KOPT-K1 (cell line): Measurements from ENCODE around the gene IGF1R.

Experiments used
- H3K27ac ChIP-seq: fragments of 200-600 bp; sonication (generic); 2 replicates; pipeline ENCODE4 v1.5.1; 2016; ENCODE audit warnings: antibody characterized with exemption, mild to moderate bottlenecking, low read depth, low read length; ENCODE audit not compliant: poor library complexity, severe bottlenecking
- H3K36me3 ChIP-seq: fragments of 200-600 bp; sonication (generic); 2 replicates; pipeline ENCODE4 v1.5.1; 2017; ENCODE audit warnings: antibody characterized with exemption, mild to moderate bottlenecking, low read length, moderate library complexity; ENCODE audit not compliant: insufficient read depth
- H3K9me3 ChIP-seq: fragments of 200-600 bp; sonication (generic); 2 replicates; pipeline ENCODE4 v1.5.1; 2017; ENCODE audit warnings: antibody characterized with exemption, low read length, mild to moderate bottlenecking; ENCODE audit not compliant: insufficient read depth, poor library complexity, severe bottlenecking

Gene IGF1R

DNA sequence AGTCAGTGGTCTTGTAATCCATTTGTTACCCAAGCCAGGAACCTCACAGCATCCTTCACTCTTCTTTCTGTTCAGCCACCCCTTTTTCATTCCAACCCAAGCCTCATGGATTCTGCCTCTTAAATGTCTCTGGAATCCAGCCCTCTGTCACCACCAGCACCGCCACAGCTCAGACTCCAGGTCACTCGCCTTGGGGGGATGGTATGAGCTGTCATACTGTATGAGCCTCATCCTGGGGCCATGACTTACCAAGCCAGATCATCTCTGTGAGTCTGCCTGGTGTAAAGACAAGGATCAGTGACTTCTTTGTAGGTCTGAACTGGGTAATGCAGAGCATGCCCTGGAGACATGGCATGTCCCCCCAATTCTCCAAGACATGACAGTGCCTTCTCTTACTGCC is 279.7 kb downstream of the IGF1R start:
- no peaks in the 10 kb centered on the region for H3K36me3 ChIP-seq

DNA sequence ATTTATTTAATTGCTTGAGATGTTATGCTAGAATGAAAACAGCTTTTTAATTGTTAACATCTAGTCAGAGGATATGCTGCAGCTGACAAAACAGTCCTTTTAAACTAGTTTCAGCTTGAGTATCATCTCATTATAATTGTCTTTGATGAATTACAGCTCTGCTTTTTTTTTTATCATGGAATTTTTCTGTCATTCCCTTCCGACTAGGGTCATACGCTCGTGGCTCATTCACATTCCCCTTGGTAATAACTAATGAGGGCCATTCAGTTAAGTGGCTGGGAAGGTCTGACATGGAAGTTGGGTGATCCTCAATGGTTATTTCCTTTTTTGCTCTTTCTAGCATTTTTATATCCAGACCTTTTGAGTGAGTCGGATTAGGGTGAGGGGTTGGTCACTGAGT is 282.2 kb downstream of the IGF1R start:
- Histone ChIP-seq H3K27ac (no peak overlapping the region), H3K9me3 (no peaks in the 10 kb centered on the region), H3K36me3 (no peaks in the 10 kb centered on the region)

More for the DNA sequence above, 279.7 kb downstream of the IGF1R start:
- no peaks in the 10 kb centered on the region for H3K9me3 ChIP-seq
- H3K27ac ChIP-seq: no peak overlapping the region

DNA sequence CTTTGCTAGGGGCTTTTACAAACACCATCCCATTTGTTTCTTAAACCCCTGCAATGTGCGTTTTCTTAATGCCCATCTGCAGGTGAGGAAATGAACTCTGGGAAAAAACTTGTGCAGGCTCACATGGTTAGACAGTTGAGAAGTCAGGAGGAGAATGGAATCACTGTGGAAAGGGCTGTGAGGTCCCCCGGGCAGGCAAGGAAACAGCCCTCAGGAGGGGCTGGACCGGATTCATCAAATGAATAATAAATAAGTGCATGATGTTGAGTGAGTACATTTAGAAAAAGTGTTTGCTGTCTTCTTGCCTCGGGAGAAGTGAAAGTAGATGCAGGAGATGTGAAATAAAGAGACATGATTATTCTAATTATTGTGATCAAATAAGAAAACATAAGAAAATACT is 282.7 kb downstream of the IGF1R start:
- Histone ChIP-seq H3K36me3 (no peaks in the 10 kb centered on the region), H3K9me3 (no peaks in the 10 kb centered on the region), H3K27ac (no peak overlapping the region)

DNA sequence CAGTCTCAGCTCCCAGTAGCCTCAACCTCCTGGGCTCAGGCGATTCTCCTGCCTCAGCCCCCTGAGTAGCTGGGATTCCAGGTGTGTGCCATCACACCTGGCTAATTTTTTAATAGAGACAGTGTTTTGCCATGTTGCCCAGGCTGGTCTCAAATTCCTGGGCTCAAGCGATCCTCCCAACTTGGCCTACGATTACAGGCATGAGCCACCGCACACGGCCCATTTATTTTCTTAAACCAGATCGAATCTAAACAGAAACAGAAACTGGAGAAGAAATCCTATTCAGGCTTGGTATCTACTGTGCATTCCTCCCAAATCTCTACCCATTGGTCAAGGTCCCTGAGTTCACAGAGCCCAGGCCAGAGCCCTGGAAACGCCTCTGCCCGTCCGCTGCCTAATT is 285.1 kb downstream of the IGF1R start:
- Histone ChIP-seq H3K36me3 (no peaks in the 10 kb centered on the region), H3K9me3 (no peaks in the 10 kb centered on the region), H3K27ac (no peak overlapping the region)

DNA sequence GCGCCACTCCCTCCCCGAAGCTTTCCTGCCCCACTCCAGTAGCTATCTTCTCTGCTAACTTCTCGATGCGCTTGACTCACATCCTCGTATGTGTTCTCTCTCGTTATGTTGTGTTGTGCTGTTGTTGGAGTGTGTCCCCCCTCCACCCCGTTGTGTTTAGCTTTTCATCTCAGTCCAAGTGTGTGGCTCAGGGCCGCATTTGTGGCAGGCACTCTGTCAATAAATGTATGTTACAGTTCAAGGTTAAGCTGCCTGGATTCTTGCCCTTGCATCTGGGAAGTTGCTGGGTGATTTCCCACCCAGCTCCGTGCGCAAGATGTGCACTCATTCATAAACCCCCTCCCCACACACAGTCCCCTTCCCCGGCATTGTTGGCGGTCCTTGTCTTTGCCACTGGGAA is 287.4 kb downstream of the IGF1R start:
- Histone ChIP-seq H3K27ac (peak overlapping the region; percentile 6), H3K9me3 (no peaks in the 10 kb centered on the region), H3K36me3 (no peaks in the 10 kb centered on the region)

DNA sequence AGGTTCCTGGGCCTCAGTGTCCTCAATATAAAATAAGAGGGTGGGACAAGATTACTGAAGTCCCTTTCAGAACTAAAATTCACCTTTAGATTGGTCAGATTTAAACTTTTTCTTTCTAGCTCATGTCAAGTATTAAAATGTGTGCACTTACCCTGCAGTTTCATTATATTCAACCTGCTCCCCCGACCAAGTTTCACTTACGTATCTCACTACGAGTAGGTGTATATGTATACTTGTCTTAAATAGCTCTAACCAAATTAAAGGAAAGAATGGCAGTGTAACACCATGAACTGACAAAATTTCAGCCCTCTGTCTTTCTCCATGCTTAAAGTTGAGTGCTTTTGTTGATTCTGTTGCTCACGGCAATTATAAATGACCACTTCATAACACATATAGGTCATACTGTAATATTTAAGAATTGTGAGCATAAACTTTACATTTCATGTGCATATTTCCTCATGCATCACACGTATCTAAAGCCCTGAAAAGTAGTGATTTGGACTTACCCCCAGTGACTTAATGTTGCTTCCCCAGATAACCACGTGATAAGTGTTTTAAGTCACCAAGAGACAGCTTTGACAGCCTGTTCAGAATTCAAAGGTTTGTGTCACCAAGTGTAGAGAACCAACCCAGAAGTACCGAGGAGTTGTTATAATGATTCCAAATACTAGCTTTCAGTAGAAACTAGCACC is 289.2 kb downstream of the IGF1R start:
- Histone ChIP-seq H3K9me3 (no peaks in the 10 kb centered on the region), H3K36me3 (no peaks in the 10 kb centered on the region), H3K27ac (peak overlapping the region; percentile 16)

DNA sequence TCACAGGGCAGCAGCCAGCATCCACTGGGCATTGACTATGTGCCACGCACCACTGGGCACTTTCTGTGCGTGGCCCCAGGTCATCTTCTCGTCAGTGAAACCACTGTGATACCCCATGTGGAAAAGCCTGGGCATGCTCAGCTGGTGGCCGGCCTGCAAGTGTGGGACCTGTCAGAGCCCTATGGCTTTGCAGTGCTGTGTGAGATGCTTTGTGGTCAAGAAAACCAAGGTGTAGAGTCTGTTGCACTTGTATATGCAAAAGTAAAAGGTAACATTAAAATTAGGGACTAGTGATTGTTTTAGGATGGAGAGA is 289.7 kb downstream of the IGF1R start:
- Histone ChIP-seq H3K36me3 (no peaks in the 10 kb centered on the region), H3K27ac (peak overlapping the region; percentile 16), H3K9me3 (no peaks in the 10 kb centered on the region)

DNA sequence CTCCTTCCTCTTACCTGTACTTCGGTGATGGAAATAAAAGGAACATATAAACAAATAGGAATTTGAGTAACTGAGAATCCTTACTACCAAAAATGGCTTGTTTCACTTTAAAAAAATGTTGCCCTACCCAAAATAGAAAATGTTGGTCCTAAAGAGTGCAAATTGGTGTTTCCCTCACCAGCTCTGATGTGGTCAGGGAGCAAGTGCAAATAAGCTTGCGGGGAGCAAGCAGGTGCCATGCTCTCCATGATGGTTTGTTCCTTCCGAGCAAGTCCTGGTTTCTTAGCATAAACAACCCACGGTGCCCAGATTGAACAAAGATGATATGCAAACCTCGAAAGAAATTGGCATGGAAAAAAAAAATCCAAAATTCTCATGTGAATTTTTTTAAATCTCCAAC is 290.5 kb downstream of the IGF1R start:
- Histone ChIP-seq H3K36me3 (no peaks in the 10 kb centered on the region), H3K27ac (peak overlapping the region; percentile 29), H3K9me3 (no peaks in the 10 kb centered on the region)

DNA sequence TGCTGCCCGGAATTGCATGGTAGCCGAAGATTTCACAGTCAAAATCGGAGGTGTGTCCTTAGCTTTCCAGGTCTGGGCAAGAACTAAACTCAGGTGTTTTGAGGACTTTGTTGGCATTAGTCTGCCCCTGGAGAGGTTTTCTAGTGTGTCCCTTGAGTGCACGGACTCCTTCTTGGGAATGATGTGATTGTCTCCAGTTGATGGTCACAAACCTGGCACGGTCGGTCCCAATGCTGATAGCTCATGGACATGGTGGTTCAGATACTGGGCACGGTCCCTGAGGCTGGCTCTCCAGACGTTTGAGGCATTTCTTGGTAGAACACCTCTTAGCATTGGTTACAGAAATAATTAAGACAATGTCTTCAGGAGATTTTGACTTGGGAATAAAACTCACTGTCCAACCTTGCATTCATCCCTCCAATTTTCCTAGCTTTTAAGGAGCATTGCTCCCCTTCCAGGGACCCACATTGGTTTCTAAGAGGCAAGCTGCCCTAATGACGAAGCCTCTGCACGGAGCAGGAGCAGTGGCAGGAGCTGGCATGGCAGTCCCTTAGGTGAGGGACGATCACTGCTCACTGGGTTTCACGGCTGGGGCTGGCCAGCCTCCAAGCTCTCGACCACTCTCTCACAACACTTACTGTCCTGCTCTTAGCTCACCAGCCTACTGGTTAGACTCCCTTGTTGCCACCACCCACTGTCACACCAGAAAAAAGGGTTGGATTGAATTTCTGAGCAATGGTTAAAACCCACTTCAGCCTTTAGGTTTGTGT is 291.2 kb downstream of the IGF1R start:
- H3K36me3 ChIP-seq: no peaks in the 10 kb centered on the region
- no peaks in the 10 kb centered on the region for H3K9me3 ChIP-seq
- H3K27ac ChIP-seq: peak overlapping the region; percentile 29

DNA sequence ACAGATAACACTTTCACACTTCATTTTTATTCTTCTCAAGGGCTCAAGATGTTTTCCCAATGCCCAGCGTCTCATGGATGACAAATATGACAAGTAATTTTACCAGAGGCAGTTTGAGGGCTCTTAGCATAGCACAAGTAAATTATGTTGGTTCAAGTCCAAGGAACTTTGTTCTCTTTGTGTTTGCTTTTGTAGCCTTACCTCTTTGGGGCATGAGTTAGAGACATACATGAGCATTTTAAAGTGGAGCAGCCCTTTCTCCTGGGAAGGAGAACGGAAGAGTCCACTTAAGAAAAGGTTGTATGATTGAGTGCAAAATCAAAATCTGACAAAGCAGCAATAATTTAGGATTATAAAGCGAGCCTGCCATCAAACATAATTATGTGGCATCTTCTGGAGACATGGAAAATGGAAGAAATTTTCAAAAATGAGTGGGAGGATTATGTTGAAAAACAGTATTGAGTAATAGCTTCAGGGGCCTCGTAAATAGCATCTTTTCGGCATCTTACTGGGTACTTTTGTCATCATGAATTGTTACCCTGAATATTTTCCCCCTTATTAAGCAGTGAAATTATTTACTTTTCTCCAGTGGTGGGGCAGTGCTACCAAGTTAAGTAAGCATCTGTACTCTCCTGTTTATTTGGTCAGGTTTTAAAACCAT is 293.4 kb downstream of the IGF1R start:
- no peak overlapping the region for H3K27ac ChIP-seq
- no peaks in the 10 kb centered on the region for H3K9me3 ChIP-seq
- no peaks in the 10 kb centered on the region for H3K36me3 ChIP-seq

DNA sequence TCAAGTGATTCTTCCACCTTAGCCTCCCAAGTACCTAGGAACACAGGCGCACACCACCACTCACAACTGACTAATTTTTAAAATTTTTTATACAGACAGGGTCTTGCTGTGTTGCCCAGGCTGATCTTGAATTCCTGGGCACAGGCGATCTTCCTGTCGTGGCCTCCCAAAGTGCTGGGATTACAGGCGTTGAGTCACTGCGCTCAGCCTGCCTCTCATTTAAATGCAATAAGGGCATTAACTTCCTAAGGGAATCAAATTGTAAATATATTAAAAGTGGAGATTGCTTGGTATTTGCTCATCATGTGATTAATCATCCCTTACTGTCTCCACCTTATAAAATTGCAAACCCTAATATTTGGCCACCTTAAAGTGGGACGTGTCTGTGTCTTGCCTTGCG is 294.1 kb downstream of the IGF1R start:
- H3K36me3 ChIP-seq: no peaks in the 10 kb centered on the region
- H3K27ac ChIP-seq: no peak overlapping the region
- H3K9me3 ChIP-seq: no peaks in the 10 kb centered on the region

DNA sequence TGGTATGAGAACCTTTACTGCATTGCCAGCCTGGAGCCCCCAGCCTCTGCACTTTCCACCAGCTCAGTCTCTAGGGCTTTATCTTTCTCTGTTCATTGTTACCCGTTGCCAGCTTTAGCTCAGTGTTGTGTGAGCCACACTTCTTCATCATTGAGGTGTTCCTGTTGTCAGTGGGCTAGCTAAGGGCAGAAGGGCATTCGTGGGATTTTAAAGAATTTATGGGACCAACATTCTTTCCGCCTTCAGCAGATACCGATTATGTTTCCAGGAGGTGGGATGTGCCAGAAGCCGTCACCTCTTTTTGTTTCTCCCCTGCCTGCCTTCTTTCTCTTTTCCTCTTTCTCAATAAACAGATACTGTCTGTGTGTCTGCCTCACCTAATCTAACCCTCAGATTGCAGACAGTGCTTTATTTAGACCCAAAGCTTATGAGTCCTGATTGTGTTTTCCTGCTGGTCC is 294.7 kb downstream of the IGF1R start:
- H3K27ac ChIP-seq: peak overlapping the region; percentile 100
- no peaks in the 10 kb centered on the region for H3K9me3 ChIP-seq
- H3K36me3 ChIP-seq: no peaks in the 10 kb centered on the region

DNA sequence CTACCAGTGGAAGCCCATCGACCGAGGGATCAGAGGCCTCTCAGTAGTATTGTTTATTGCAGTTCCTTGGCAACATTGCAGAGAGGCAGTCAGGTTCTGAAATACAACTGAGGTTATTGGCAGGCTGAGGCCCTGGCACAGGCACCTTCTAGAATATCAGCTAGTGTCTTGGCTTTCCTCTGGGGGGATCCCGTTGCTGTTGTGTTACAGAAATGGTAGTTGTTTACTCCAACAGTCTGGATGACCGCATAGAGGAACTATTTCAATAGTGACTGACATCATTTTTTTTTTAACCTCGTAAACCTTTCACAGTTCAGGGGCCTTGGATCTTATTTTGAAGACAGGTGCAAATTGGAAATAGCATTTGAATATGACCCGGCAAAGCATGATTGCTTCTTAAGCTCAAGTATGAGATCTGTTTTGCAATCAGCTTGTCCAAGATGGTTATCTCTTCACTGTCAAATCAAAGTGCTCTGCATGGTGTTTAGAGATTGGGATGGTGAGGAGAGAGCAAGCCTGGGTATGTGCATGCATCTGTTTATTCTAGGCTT is 295.3 kb downstream of the IGF1R start:
- Histone ChIP-seq H3K27ac (peak overlapping the region; percentile 100), H3K36me3 (no peaks in the 10 kb centered on the region), H3K9me3 (no peaks in the 10 kb centered on the region)

DNA sequence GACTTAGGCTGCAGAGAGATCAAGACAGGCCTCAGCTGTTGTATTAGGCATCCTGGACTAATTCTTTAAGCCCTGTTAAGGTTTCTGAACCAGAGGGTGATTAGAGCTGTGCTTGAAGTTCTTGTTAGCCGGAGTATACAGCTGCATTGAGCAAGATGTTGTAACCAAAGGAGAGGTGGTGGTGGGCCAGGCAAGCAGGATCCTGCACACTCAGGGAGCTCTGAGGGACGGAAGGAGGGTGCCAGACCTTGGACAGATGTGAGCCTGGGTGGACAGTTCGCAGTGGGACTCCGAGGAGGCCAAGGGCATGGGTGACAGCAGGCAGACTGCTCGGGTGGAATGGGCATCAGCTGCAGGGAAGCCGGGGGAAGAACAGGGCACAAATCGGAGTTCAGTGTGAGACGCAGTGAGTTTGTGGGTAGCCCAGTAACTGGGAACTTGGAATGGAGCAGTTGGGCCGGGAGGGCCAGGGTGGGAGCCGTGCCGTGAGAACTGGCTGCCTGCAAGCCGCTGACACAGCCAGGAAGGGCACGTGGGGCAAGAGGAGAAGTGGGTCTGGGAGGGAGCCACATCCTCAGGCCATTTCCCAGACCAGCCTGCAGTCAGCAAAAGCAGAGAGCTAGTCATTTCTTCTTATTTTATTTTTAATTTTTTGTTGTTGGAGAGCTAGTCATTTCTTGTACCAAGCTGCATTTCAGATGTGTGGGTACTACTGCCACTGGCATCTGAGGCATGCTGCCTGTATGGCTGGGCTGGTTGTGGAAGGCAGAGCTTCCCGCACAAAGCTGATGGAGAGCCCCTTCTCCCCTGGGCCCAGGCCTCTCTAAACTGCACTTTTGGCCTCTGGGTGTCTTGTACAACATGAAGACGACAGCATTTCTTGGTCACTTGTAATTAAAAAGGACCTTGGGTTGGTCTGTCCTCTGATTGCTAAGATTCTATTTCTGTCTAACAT is 298.2 kb downstream of the IGF1R start:
- no peaks in the 10 kb centered on the region for H3K9me3 ChIP-seq
- H3K36me3 ChIP-seq: no peaks in the 10 kb centered on the region
- H3K27ac ChIP-seq: peak overlapping the region; percentile 100
